GM12875 (cell line): ENCODE data around the gene MARVELD3.
"Not testable (repeated sequence)": the region's sequence is repeated elsewhere in the genome, so short reads cannot be mapped to it uniquely, and the experiment has no call there.

ENCODE experiments used
- H3K4me3 ChIP-seq: one replicate; pipeline ENCODE4 v1.5.1; 2011; ENCODE audit warnings: low read depth, low read length, control low read depth
- TF ChIP-seq, protein P1 (sequence below): IDR thresholded peaks from 2 replicates; pipeline ENCODE4 v1.5.1; 2011; ENCODE audit warnings: low read depth, mild to moderate bottlenecking, control low read depth, inconsistent platforms, low read length, moderate library complexity, borderline replicate concordance; ENCODE audit not compliant: insufficient read depth

Gene MARVELD3

DNA sequence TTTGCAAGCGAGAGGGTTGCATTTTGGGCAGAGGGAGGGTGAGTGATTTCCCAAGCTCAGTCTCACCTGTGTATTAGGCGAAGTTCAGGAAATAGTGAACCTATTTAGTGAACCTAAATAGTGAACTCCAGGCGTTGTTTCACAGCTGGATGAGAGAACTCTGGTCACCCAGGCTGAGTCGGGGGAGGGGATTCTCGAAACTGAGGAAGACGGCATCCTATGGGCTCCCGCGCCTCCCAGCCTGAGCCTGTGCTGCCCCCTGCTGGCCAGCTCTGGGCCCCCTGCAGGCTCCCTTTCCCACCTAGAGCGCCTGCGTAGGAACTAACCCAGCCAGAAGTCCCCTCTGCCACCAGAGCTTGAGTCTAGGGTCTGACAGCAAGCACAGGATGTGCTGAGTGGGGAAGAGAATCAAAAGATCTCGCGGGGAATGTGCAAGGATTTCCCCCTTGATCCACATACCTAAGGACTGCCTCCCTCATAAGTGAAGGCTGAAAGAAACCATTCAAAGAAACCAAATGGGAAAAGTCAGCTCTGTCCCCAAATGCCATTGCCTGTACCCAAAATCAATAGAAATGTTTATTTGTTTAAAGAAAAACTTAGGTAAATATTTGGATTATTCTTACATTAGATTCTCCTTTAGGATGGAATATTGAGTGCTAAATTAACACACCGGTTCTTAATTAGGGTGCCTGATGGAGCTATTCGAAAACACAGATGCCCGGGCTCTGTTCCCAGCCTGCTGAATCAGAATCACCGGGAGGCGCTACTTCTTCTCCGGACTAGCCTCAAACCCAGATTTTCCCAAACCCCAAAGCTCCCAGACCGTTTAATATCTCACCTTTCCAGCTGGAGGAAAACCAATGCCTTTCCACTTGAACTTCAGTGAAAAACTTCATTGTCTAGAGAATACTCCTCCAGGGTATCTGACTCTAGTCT is 14.8 kb upstream of the MARVELD3 start:
- H3K4me3 ChIP-seq, result no peak overlapping the region
- TF ChIP-seq, protein P1, sequence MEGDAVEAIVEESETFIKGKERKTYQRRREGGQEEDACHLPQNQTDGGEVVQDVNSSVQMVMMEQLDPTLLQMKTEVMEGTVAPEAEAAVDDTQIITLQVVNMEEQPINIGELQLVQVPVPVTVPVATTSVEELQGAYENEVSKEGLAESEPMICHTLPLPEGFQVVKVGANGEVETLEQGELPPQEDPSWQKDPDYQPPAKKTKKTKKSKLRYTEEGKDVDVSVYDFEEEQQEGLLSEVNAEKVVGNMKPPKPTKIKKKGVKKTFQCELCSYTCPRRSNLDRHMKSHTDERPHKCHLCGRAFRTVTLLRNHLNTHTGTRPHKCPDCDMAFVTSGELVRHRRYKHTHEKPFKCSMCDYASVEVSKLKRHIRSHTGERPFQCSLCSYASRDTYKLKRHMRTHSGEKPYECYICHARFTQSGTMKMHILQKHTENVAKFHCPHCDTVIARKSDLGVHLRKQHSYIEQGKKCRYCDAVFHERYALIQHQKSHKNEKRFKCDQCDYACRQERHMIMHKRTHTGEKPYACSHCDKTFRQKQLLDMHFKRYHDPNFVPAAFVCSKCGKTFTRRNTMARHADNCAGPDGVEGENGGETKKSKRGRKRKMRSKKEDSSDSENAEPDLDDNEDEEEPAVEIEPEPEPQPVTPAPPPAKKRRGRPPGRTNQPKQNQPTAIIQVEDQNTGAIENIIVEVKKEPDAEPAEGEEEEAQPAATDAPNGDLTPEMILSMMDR, result peak; percentile 99

DNA sequence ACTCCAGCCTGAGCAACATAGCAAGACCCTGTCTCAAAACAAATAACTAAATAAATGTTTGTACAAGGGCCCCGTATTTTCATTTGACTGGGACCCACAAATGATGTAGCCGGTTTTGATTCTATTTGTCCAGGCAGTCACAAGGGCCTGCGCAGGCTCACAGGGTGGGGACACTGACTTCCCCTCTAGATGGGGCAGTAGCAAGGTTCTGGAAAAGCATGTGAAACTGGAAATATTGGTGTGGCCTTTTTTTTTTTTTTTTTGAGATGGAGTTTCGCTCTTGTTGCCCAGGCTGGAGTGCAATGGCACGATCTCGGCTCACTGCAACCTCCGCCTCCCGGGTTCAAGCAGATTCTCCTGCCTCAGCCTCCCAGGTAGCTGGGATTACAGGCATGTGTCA is 11.0 kb upstream of the MARVELD3 start:
- H3K4me3 ChIP-seq, result not testable (repeated sequence)

DNA sequence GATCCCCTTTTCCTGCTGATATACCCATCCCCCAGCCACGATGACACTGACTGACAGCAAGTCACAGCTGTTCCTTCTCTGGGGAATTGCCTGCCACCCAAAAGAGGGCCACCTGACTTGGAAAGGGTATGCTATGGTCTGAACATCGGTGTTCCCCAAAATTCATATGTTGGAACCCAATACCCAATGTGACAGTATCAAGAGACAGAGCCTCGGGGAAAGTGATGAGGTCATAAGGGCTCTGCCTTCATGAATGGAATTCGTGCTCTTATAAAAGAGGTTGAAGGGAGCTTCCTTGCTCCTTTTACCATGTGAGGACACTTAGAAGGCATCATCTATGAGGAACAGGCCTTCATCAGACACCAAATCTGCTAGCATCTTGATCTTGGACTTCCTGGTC is 7.6 kb upstream of the MARVELD3 start:
- TF ChIP-seq, protein P1, result no peak
- H3K4me3 ChIP-seq, result no peak overlapping the region

DNA sequence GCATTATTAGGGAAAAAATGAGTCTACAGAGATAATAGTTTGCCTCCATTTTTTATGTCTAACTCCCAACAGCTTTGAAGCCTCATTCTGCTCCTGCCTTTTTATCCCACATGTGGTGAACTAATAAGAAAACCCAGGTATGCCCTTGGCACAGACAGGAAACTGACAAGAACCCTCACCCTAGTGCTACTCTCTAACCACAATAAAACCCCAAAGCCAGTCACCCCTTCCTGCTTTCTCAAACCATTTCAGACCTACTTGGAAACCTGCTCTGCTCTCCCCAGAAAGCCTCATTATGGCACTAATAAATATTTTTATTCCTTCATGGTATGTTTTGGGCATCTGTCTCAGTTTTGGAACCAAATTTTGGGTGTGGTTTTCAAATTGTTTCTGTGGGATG is 3.9 kb upstream of the MARVELD3 start:
- TF ChIP-seq, protein P1, result no peak
- H3K4me3 ChIP-seq, result no peak overlapping the region

DNA sequence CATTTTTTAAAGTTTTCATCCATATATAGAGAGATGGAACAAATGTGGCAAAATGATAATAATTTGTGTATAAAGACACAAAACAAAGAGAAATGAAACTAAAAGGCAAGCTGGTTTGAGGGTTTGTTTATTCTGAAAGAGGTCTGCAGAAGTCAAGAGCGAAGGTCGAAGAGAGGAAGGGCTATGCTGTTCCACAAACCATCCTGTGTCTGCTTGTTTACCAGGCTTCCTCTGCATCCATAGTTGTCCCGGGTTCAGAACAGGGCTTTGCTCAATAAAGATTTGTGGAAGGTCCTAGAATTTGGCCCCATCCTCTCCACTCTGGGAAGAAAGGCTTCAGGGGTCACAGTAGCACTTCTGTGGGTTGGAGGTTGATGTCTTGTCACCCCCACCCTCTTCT is 2.4 kb upstream of the MARVELD3 start:
- TF ChIP-seq, protein P1, result no peak
- no peak overlapping the region for H3K4me3 ChIP-seq

DNA sequence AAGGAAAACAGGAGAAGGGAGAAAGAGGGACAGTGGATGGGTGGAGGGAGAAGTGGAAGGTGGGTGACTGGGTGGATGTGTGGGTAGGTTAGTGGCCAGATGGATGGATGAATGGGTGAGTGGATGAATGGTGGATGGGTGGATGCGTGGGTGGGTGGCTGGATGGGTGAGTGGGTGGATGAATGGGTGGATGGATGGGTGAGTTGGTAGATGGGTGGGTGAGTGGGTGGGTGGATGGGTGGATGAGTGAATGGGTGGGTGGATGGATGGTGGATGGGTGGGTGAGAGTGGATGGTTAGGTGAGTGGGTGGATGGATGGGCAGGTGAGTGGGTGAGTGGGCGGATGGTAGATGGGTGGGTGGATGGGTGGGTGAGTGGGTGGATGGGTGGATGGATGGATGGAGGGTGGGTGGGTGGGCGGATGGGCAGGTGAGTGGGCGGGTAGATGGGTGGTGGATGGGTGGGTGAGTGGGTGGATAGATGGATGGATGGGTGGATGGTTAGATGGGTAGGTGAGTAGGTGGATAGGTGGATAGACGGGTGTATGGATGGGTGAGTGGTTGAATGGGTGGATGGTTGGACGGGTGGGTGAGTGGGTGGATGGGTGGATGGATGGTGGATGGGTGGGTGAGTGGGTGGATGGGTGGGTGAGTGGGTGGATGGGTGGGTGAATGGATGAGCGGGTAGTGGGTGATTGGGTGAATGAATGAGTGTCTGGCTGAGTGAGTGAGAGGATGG is 702 bp upstream of the MARVELD3 start:
- no peak overlapping the region for H3K4me3 ChIP-seq
- TF ChIP-seq, protein P1, result no peak

DNA sequence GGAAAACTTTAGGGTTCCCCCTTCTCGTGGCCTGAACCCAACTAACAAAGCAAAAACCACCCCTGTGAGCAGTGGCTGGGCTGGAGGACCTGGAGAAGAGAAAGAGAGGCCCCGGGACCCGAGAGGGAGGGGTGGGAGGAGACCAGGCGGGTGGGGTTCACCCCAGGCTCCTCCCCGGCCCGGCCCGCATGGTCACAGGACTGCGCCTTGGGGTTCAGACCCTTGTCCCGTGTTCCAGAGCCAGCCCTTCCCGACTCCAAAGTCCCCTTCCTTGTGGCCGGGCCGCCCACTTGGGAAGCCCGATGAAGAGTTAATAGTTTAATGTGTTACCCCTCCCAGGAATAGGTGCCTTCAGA is 852 bp downstream of the MARVELD3 start:
- TF ChIP-seq, protein P1, result no peak
- peak overlapping the region; percentile 35 for H3K4me3 ChIP-seq
